ENCODE results near the gene EGLN3.

DNA sequence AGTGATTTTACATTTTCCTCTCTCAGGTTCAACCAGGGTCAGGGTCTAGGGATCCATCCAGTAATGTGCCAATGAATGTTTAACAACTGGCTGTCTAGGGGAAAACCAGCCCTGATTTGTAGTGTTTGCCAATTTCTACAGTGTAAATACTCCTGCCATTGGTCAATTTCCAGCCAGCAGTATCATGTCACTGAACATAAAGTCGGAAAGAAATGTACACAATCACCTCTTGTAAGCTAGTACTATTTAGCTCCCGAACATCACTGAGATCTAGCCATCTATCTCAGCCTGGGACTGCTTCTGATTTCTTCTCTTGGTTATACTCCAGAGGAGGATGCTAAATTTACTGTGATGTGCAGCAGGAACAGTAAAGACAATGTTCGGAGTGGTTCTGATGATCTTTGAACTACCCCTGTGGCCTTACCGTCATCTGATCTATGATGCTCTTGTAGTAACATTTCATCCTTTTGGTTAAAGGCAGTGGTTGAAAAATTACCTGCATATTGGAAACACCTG lies 36.7 kb upstream of the EGLN3 start:
- TF ChIP-seq, protein P1, sequence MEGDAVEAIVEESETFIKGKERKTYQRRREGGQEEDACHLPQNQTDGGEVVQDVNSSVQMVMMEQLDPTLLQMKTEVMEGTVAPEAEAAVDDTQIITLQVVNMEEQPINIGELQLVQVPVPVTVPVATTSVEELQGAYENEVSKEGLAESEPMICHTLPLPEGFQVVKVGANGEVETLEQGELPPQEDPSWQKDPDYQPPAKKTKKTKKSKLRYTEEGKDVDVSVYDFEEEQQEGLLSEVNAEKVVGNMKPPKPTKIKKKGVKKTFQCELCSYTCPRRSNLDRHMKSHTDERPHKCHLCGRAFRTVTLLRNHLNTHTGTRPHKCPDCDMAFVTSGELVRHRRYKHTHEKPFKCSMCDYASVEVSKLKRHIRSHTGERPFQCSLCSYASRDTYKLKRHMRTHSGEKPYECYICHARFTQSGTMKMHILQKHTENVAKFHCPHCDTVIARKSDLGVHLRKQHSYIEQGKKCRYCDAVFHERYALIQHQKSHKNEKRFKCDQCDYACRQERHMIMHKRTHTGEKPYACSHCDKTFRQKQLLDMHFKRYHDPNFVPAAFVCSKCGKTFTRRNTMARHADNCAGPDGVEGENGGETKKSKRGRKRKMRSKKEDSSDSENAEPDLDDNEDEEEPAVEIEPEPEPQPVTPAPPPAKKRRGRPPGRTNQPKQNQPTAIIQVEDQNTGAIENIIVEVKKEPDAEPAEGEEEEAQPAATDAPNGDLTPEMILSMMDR (IDR thresholded peaks at IDR 0.05) = no peak
- no peak for TF ChIP-seq SIN3A (IDR thresholded peaks at IDR 0.05; ENCODE audit: borderline replicate concordance, insufficient read depth, low read depth, low read length)
- TF ChIP-seq TCF7L2 (IDR thresholded peaks at IDR 0.05; ENCODE audit: low read depth, low read length) = no peak
- TF ChIP-seq, protein P2, sequence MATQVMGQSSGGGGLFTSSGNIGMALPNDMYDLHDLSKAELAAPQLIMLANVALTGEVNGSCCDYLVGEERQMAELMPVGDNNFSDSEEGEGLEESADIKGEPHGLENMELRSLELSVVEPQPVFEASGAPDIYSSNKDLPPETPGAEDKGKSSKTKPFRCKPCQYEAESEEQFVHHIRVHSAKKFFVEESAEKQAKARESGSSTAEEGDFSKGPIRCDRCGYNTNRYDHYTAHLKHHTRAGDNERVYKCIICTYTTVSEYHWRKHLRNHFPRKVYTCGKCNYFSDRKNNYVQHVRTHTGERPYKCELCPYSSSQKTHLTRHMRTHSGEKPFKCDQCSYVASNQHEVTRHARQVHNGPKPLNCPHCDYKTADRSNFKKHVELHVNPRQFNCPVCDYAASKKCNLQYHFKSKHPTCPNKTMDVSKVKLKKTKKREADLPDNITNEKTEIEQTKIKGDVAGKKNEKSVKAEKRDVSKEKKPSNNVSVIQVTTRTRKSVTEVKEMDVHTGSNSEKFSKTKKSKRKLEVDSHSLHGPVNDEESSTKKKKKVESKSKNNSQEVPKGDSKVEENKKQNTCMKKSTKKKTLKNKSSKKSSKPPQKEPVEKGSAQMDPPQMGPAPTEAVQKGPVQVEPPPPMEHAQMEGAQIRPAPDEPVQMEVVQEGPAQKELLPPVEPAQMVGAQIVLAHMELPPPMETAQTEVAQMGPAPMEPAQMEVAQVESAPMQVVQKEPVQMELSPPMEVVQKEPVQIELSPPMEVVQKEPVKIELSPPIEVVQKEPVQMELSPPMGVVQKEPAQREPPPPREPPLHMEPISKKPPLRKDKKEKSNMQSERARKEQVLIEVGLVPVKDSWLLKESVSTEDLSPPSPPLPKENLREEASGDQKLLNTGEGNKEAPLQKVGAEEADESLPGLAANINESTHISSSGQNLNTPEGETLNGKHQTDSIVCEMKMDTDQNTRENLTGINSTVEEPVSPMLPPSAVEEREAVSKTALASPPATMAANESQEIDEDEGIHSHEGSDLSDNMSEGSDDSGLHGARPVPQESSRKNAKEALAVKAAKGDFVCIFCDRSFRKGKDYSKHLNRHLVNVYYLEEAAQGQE (IDR thresholded peaks at IDR 0.05; ENCODE audit: insufficient read depth in 1 of 2, low read depth in 2 of 2, low read length in 1 of 2) = no peak
